ENCODE results near the gene CD244.
"Not testable (repeated sequence)": the region's sequence is repeated elsewhere in the genome, so short reads cannot be mapped to it uniquely, and the experiment has no call there.

The CD244 gene

DNA sequence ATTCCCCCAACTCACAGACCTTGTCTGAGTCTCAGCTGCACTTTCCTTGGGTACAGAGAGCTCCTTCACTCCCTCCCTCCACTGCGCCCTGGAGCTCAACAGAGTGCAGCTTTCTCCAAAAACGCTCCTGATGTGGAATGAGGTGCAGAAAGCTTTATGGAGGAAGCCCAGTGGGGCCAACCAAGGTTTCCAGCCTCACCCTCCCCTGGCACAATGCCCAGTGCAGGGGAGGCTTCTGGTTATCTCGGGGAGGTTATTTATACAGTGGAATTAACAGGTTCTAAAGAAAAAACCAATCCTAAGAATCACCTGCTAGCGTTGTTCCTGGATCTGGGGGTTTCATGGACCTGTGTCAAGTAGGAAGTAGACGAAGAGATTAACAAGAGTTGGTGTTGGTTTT is 22.4 kb upstream of the CD244 start, which contains the start of gene ITLN1:
Gene ITLN1, minus strand, starts transcription at position 139 of the 400 bp plus-strand sequence. CDS start 303 bp downstream, outside the sequence.
- no peak for DNase-seq (ENCODE audit: low read depth)
- TF ChIP-seq, protein P1, sequence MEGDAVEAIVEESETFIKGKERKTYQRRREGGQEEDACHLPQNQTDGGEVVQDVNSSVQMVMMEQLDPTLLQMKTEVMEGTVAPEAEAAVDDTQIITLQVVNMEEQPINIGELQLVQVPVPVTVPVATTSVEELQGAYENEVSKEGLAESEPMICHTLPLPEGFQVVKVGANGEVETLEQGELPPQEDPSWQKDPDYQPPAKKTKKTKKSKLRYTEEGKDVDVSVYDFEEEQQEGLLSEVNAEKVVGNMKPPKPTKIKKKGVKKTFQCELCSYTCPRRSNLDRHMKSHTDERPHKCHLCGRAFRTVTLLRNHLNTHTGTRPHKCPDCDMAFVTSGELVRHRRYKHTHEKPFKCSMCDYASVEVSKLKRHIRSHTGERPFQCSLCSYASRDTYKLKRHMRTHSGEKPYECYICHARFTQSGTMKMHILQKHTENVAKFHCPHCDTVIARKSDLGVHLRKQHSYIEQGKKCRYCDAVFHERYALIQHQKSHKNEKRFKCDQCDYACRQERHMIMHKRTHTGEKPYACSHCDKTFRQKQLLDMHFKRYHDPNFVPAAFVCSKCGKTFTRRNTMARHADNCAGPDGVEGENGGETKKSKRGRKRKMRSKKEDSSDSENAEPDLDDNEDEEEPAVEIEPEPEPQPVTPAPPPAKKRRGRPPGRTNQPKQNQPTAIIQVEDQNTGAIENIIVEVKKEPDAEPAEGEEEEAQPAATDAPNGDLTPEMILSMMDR (IDR thresholded peaks at IDR 0.05; ENCODE audit: low read depth, low read length, missing control alignments) = no peak
- H3K4me3 ChIP-seq (ENCODE audit: low read depth, low read length) = no peak within 1 kb of the TSS
- in situ Hi-C loops (cut with HindIII; ENCODE audit: low sequenced_read_pairs) = no loop called here

DNA sequence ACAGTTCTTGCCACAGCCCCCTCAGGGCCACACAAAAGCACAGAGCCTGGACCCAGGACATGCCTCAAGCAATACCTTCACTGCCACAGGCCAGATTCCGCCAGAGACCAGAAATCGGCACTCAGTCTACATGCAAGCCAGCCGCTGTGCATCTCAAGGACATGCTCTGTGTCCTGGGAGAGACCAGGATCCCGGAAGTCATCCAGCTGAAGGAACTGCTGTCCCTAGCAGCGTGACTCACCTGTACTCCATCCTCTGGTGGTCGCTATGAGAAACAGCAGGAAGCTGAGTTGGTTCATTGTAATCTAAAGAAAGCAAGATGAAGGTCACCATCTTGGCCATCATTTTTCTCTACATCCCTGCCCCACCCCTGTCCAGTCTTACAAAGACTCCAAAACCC is 21.9 kb upstream of the CD244 start:
- TF ChIP-seq, protein P1 (IDR thresholded peaks at IDR 0.05; ENCODE audit: low read depth, low read length, missing control alignments) = peak; percentile 21
- H3K4me3 ChIP-seq (ENCODE audit: low read depth, low read length) = no peak overlapping the region
- no peak for DNase-seq (ENCODE audit: low read depth)
- in situ Hi-C loops (cut with HindIII; ENCODE audit: low sequenced_read_pairs) = no loop called here

GRCh38 chr1:160883581-160884513 is 21.2 kb upstream of the CD244 start:
- no peak for DNase-seq (ENCODE audit: low read depth)
- TF ChIP-seq, protein P1 (IDR thresholded peaks at IDR 0.05; ENCODE audit: low read depth, low read length, missing control alignments) = no peak
- in situ Hi-C loops (cut with HindIII; ENCODE audit: low sequenced_read_pairs) = no loop called here
- no peak overlapping the region for H3K4me3 ChIP-seq (ENCODE audit: low read depth, low read length)

- H3K4me3 ChIP-seq (ENCODE audit: low read depth, low read length) = no peak overlapping the region
- TF ChIP-seq, protein P1 (IDR thresholded peaks at IDR 0.05; ENCODE audit: low read depth, low read length, missing control alignments) = no peak
- no peak for DNase-seq (ENCODE audit: low read depth)
- in situ Hi-C loops (cut with HindIII; ENCODE audit: low sequenced_read_pairs) = no loop called here
Measured at GRCh38 chr1:160882582-160882981, 19.9 kb upstream of the CD244 start.

- H3K4me3 ChIP-seq (ENCODE audit: low read depth, low read length); in situ Hi-C loops (cut with HindIII; ENCODE audit: low sequenced_read_pairs); DNase-seq (ENCODE audit: low read depth): not testable (repeated sequence)
Measured at GRCh38 chr1:160881264-160881663, 18.6 kb upstream of the CD244 start.

DNA sequence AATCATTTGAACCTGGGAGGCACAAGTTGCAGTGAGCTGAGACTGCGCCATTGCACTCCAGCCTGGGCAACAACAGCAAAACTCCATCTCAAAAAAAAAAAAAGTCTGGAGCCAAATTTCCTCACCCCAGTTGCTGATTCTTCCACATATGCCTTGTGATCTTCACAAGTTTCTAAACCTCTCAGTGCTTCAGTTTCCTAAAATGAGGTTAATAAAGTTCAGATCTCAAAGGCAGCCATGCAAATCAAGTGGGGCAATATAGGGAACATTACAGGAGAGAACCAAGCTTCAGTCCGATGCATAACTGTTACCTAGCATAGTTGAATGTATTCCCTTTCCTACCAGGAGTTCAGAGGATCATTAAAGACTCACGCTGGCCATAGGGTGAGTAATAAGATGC is 17.5 kb upstream of the CD244 start:
- H3K4me3 ChIP-seq (ENCODE audit: low read depth, low read length) = no peak overlapping the region
- in situ Hi-C loops (cut with HindIII; ENCODE audit: low sequenced_read_pairs) = no loop called here
- TF ChIP-seq, protein P1 (IDR thresholded peaks at IDR 0.05; ENCODE audit: low read depth, low read length, missing control alignments) = no peak
- no peak for DNase-seq (ENCODE audit: low read depth)

DNA sequence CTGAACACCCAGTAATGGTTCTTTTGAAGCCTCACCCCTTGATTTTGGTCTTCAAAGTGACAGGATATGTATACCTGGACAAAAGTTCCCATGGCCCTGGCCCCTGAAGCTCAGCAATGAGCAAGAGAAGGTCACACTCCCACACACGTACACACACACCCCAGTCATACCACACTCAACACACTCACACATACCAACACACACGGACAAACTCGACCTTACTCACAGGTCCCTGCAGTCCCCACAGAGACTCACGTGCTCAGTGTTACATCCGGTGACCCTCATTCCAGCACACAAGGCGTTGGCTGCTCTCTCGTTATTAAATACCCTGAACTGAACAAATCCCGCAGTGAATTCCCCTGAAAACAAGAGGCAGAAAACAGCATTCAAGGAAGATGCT is 16.4 kb upstream of the CD244 start:
- TF ChIP-seq, protein P1 (IDR thresholded peaks at IDR 0.05; ENCODE audit: low read depth, low read length, missing control alignments) = no peak
- DNase-seq (ENCODE audit: low read depth) = no peak
- H3K4me3 ChIP-seq (ENCODE audit: low read depth, low read length) = no peak overlapping the region
- in situ Hi-C loops (cut with HindIII; ENCODE audit: low sequenced_read_pairs) = no loop called here
